Measurements from ENCODE around the gene TYW1.
"Not testable (repeated sequence)": the region's sequence is repeated elsewhere in the genome, so short reads cannot be mapped to it uniquely, and the experiment has no call there.

DNA sequence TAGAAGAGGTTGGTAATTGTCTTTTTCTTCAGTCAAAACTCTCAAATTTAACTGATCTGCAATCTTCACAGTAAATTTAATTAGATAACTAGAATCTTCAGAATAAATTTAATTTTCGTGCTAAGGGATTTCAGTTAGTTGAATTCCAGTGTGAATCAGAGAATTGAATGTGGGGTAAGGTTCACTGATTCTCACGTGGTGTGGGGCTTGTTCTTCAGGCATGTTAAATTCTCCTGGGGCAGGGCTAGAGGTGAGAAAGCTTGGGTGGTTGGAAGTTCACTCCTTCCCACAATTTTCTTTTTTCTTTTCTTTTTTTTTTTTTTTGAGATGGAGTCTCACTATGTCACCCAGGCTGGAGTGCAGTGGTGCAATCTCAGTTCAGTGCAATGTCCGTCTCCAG, 13.0 kb downstream of the TYW1 start:
- not testable (repeated sequence) for TF ChIP-seq ZNF274 (IDR thresholded peaks at IDR 0.05; ENCODE audit: low read depth, low read length); SUZ12 (IDR thresholded peaks at IDR 0.05; ENCODE audit: extremely low read depth, insufficient read depth, insufficient read length)

All from NT2/D1 (cell line).